ENCODE data around the gene NFIC. TPM values are rescaled to one million over a fixed set of nuclear protein-coding genes. Genes with fewer than 3 reads are reported as not detected.
"Not testable (repeated sequence)": the region's sequence is repeated elsewhere in the genome, so short reads cannot be mapped to it uniquely, and the experiment has no call there.

The NFIC gene
- total RNA-seq, 2 experiments from 2014 or later = 12.6 to 13.1 TPM

- Mint-ChIP-seq H3K4me1 (no peaks in the 10 kb centered on the region), H3K36me3 (ENCODE audit: low read depth) (no peaks in the 10 kb centered on the region), H3K4me3 (no peak overlapping the region), H3K27ac (no peak overlapping the region), H3K27me3 (no peaks in the 10 kb centered on the region), H3K9me3 (no peaks in the 10 kb centered on the region)
- DNase-seq = no peak
- POLR2A ChIA-PET = no interaction called here
- CTCF ChIA-PET = no interaction called here
These were observed 41.5 kb downstream of the NFIC start for GRCh38 chr19:3407556-3408516.

DNA sequence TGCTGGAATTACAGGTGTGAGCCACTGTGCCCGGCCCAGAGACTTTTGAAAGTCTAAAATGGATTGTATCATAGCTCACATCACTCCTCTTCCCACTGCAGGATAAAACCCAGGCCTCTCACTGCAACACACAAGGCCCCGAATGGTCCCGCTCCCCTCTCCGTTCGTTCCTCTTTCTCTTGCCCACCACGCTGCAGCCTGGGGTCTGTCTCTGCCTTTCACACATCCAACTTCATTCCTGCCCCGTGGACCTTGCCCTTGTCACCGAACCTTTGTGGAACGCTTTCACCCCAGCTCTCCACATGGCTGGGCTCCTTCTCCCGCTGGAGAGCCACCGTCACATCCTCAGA, 42.6 kb downstream of the NFIC start:
- POLR2A ChIA-PET = no interaction called here
- Mint-ChIP-seq H3K27ac (no peak overlapping the region), H3K27me3 (no peaks in the 10 kb centered on the region), H3K4me3 (no peak overlapping the region), H3K9me3 (no peaks in the 10 kb centered on the region), H3K4me1 (no peaks in the 10 kb centered on the region), H3K36me3 (ENCODE audit: low read depth) (no peaks in the 10 kb centered on the region)
- CTCF ChIA-PET = no interaction called here
- no peak for DNase-seq

- POLR2A ChIA-PET = no interaction called here
- no peak overlapping the region for H3K27ac Mint-ChIP-seq
- no peaks in the 10 kb centered on the region for H3K36me3 Mint-ChIP-seq (ENCODE audit: low read depth)
- no peaks in the 10 kb centered on the region for H3K27me3 Mint-ChIP-seq
- H3K4me3 Mint-ChIP-seq = no peak overlapping the region
- CTCF ChIA-PET = no interaction called here
- H3K9me3 Mint-ChIP-seq = no peaks in the 10 kb centered on the region
- DNase-seq = no peak
- no peaks in the 10 kb centered on the region for H3K4me1 Mint-ChIP-seq
These were observed 43.1 kb downstream of the NFIC start for GRCh38 chr19:3409346-3410064.

- no peak for DNase-seq
- Mint-ChIP-seq H3K4me3 (no peak overlapping the region), H3K27ac (no peak overlapping the region), H3K27me3 (no peaks in the 10 kb centered on the region), H3K36me3 (ENCODE audit: low read depth) (no peaks in the 10 kb centered on the region), H3K4me1 (no peaks in the 10 kb centered on the region), H3K9me3 (no peaks in the 10 kb centered on the region)
- ChIA-PET POLR2A (no interaction called here), CTCF (interaction anchor here (1.1 to 1.3 kb wide), 2 partner anchors 13 to 18 kb away, joined by 3 read pairs; no protein-coding TSS in a partner anchor)
These were observed 45.3 kb downstream of the NFIC start for GRCh38 chr19:3411636-3412035.

DNA sequence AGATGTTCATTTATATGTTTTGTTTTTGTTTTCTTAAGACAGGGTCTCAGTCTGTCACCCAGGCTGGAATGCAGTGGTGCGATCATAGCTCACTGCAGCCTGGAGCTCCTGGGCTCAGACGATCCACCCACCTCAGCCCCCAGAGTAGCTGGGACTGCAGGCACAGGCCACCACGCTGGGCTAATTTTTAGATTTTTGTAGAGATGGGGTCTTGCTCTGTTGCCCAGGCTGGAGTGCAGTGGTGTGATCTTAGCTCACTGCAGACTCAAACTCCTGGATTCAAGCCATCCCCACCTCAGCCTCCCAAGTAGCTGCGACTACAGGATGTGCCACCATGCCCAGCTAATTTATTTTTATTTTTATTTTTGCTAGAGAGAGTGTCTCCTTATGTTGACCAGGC, 45.7 kb downstream of the NFIC start:
- Mint-ChIP-seq H3K4me3 (no peak overlapping the region), H3K27me3 (no peaks in the 10 kb centered on the region), H3K27ac (no peak overlapping the region), H3K4me1 (no peaks in the 10 kb centered on the region), H3K36me3 (ENCODE audit: low read depth) (no peaks in the 10 kb centered on the region), H3K9me3 (no peaks in the 10 kb centered on the region)
- CTCF ChIA-PET = interaction anchor here (1.1 to 1.3 kb wide), 2 partner anchors 13 to 18 kb away, joined by 3 read pairs; no protein-coding TSS in a partner anchor
- POLR2A ChIA-PET = no interaction called here
- DNase-seq = no peak

GRCh38 chr19:3413796-3414327, 47.5 kb downstream of the NFIC start:
- Mint-ChIP-seq H3K27ac (no peak overlapping the region), H3K4me3 (no peak overlapping the region), H3K4me1 (no peaks in the 10 kb centered on the region), H3K9me3 (no peaks in the 10 kb centered on the region), H3K36me3 (ENCODE audit: low read depth) (no peaks in the 10 kb centered on the region), H3K27me3 (no peaks in the 10 kb centered on the region)
- DNase-seq = no peak
- ChIA-PET POLR2A (no interaction called here), CTCF (no interaction called here)

- CTCF ChIA-PET = no interaction called here
These were observed 49.3 kb downstream of the NFIC start for GRCh38 chr19:3415695-3416094.

GRCh38 chr19:3420244-3420755, 53.9 kb downstream of the NFIC start:
- Mint-ChIP-seq H3K4me1 (no peaks in the 10 kb centered on the region), H3K36me3 (ENCODE audit: low read depth) (no peaks in the 10 kb centered on the region), H3K27ac (no peak overlapping the region), H3K27me3 (no peaks in the 10 kb centered on the region), H3K9me3 (no peaks in the 10 kb centered on the region), H3K4me3 (no peak overlapping the region)
- POLR2A ChIA-PET = interaction anchor here (0.6 kb wide), 1 partner anchor 16 kb away, joined by 3 read pairs; no protein-coding TSS in a partner anchor
- CTCF ChIA-PET = interaction anchor here (1.3 to 2.3 kb wide), 2 partner anchors 9 to 115 kb away, joined by 3 to 12 read pairs; no protein-coding TSS in a partner anchor
- no peak for DNase-seq

More at GRCh38 chr19:3415695-3416094, 49.3 kb downstream of the NFIC start:
- no peaks in the 10 kb centered on the region for H3K4me1 Mint-ChIP-seq
- no peaks in the 10 kb centered on the region for H3K9me3 Mint-ChIP-seq
- POLR2A ChIA-PET = no interaction called here
- no peaks in the 10 kb centered on the region for H3K36me3 Mint-ChIP-seq (ENCODE audit: low read depth)
- no peak for DNase-seq
- H3K27me3 Mint-ChIP-seq = no peaks in the 10 kb centered on the region
- H3K27ac Mint-ChIP-seq = no peak overlapping the region
- no peak overlapping the region for H3K4me3 Mint-ChIP-seq

DNA sequence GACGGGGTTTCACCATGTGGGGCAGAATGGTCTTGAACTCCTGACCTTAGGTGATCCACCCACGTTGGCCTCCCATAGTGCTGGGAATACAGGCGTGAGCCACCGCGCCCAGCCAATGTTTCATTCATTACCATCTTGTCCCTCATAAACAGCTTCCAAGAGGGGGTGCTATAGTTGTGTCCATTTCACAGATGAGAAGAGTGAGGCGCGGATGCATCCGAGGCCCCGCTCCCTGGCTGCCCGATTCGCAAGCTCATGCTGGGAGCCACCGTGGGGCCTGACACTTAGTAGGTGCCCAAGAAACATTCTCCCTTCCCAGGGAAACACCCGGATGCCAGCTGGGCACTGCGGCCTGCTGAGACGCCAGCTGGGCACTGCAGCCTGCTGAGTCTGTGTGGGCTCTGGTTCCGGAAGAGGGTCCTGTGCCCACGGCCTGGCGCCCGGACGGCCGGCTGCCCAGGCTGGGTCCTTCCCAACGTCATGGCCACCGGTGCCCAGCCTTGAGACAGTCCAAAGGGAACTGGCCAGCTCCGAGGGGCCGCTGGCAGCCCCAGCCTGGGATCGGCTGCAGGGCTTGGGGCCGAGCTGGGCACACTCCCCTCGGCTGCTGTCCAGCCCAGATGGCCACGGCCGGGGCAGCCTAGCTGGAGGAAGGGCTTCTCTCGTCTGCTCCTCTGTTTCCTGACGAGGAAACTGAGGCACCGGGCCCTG, 54.7 kb downstream of the NFIC start:
- DNase-seq = no peak
- Mint-ChIP-seq H3K27me3 (no peaks in the 10 kb centered on the region), H3K36me3 (ENCODE audit: low read depth) (no peaks in the 10 kb centered on the region), H3K4me1 (no peaks in the 10 kb centered on the region), H3K27ac (no peak overlapping the region), H3K9me3 (no peaks in the 10 kb centered on the region), H3K4me3 (no peak overlapping the region)
- ChIA-PET POLR2A (interaction anchor here (1.0 kb wide), 1 partner anchor 8 kb away, joined by 3 read pairs; no protein-coding TSS in a partner anchor), CTCF (interaction anchor here (2.3 kb wide), 1 partner anchor 9 kb away, joined by 12 read pairs; no protein-coding TSS in a partner anchor)

GRCh38 chr19:3421656-3422055, 55.3 kb downstream of the NFIC start:
- H3K27ac Mint-ChIP-seq; H3K4me3 Mint-ChIP-seq; H3K36me3 Mint-ChIP-seq (ENCODE audit: low read depth); H3K9me3 Mint-ChIP-seq; DNase-seq; H3K4me1 Mint-ChIP-seq; H3K27me3 Mint-ChIP-seq: not testable (repeated sequence)
- ChIA-PET POLR2A (interaction anchor here (1.0 kb wide), 1 partner anchor 8 kb away, joined by 3 read pairs; no protein-coding TSS in a partner anchor), CTCF (interaction anchor here (1.5 to 2.3 kb wide), 2 partner anchors 8 to 63 kb away, joined by 3 to 12 read pairs; no protein-coding TSS in a partner anchor)

- no peaks in the 10 kb centered on the region for H3K27me3 Mint-ChIP-seq
- no peak overlapping the region for H3K4me3 Mint-ChIP-seq
- H3K36me3 Mint-ChIP-seq (ENCODE audit: low read depth) = no peaks in the 10 kb centered on the region
- no peaks in the 10 kb centered on the region for H3K9me3 Mint-ChIP-seq
- POLR2A ChIA-PET = no interaction called here
- H3K4me1 Mint-ChIP-seq = no peaks in the 10 kb centered on the region
- DNase-seq = no peak
- H3K27ac Mint-ChIP-seq = no peak overlapping the region
- CTCF ChIA-PET = interaction anchor here (0.6 to 1.5 kb wide), 2 partner anchors 61 to 564 kb away, joined by 3 to 5 read pairs; no protein-coding TSS in a partner anchor
These were observed 56.9 kb downstream of the NFIC start for GRCh38 chr19:3423183-3423829.

DNA sequence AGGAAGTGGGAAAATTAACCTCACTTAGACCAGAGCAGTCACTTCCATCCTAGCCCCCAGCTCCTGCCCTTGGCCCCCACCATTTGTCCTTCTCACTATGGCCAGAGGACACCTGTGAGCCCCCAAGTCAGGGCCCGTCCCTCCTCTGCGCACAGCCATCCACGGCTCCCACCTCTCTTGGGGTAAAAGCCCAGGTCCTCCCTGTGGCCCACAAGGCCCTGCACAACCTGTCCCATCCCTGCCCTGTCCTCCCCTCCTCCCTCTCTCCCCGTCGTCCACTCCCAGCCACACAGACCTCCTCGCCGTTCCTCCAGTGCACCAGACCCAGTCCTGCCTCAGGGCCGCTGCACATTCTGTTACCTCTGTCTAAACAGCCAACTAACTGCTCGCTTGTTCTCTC, 60.0 kb downstream of the NFIC start:
- Mint-ChIP-seq H3K27me3 (no peaks in the 10 kb centered on the region), H3K36me3 (ENCODE audit: low read depth) (no peaks in the 10 kb centered on the region), H3K4me1 (no peaks in the 10 kb centered on the region), H3K4me3 (no peak overlapping the region), H3K27ac (no peak overlapping the region), H3K9me3 (no peaks in the 10 kb centered on the region)
- ChIA-PET CTCF (interaction anchor here (0.7 to 1.5 kb wide), 2 partner anchors 121 to 151 kb away, joined by 4 read pairs; no protein-coding TSS in a partner anchor), POLR2A (no interaction called here)
- no peak for DNase-seq
